Activated gamma-delta T cell treated with anti-CD3 and anti-CD28 coated beads, Interleukin-2, amount 50 U/mL, for 16 hours (primary cell): Measurements from ENCODE around the gene PRSS1.
"Not testable (repeated sequence)": the region's sequence is repeated elsewhere in the genome, so short reads cannot be mapped to it uniquely, and the experiment has no call there.

Source experiments
- DNase-seq: peaks from one replicate; pipeline ENCODE4 v3.0.0-alpha.2; 2020; ENCODE audit warnings: low read depth

The PRSS1 gene

DNA sequence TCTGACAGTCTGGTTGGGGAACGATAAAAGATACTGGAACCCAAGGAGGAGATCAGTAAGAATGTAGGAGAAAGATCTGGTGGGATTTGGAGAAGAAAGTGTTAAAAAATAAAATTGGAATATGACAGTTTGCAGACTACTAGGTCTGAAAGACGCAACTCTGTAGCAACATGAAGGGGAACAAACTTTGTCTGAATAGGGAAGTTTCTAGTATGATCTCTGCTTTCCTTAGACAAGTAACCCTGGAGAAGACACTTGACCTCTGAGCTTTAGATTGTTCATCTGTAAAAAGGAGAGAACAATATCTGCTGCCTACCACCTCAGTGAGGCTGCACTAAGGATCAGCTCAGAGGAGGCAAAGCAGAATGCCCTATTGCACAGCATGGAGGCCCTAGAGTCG, 3.0 kb upstream of the PRSS1 start:
- no peak for DNase-seq

GRCh38 chr7:142748410-142748809, 862 bp upstream of the PRSS1 start:
- DNase-seq: not testable (repeated sequence)

DNA sequence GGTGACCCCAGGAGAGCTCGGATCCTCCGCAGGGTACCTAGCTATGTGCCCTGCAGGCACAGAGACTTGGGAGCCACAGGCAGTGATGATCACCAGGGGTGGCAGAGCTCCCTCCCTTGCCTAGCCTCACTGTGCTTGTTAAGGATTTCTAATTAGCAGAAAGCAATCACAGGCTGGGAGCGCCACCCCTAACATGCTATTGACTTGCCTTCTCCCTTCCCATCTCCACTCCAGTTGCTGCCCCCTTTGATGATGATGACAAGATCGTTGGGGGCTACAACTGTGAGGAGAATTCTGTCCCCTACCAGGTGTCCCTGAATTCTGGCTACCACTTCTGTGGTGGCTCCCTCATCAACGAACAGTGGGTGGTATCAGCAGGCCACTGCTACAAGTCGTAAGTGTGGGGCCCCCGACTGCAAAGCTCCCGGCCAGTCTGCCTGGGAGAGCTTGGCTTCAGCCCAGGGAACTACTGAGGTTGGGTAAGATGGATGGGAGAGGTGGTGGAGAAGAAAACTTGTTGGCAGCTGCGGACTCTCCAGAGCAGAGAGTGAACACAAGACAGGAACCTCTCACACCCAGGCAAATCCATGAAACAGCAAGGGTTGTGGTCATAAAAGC, 1.2 kb downstream of the PRSS1 start:
- no peak for DNase-seq

DNA sequence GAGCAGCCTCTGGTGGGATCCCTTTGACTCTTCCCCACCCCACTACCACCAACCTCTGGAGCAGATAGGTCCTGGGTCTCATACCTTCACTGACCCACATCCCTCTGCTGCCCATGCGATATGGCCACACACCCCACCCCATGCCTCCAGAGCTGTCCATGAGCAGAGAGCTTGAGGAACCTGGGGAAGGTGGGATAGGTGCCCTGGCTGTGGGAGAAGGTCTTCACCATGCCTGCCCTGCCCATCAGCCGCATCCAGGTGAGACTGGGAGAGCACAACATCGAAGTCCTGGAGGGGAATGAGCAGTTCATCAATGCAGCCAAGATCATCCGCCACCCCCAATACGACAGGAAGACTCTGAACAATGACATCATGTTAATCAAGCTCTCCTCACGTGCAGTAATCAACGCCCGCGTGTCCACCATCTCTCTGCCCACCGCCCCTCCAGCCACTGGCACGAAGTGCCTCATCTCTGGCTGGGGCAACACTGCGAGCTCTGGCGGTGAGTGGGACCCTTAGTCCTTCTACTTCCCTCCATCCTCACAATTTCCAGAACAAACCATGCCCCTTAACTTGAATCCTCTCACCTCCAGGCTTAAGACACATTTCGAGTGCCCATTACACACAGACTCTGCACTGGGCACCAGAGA, 2.4 kb downstream of the PRSS1 start:
- DNase-seq: not testable (repeated sequence)

- no peak for DNase-seq
These were observed 3.3 kb downstream of the PRSS1 start for GRCh38 chr7:142752376-142753225.

DNA sequence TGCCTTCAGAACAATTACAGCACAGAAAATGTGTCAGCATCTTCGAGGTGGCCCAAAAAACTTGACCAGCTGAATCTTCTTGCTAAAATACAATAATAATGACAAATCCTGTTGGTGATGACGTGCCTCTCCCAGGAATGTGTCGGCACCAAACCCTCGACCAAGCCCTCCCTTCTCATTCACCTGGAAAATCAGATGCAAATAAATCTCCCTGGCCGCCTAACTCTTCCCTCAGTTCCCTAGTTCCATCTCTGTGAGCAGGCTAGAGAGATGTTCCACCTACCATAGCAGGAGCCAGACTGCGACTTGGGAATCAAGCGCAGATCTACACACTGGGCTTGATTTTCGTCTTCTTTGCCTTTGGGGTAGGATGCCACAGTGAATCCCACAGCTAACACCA, 4.1 kb downstream of the PRSS1 start:
- no peak for DNase-seq

DNA sequence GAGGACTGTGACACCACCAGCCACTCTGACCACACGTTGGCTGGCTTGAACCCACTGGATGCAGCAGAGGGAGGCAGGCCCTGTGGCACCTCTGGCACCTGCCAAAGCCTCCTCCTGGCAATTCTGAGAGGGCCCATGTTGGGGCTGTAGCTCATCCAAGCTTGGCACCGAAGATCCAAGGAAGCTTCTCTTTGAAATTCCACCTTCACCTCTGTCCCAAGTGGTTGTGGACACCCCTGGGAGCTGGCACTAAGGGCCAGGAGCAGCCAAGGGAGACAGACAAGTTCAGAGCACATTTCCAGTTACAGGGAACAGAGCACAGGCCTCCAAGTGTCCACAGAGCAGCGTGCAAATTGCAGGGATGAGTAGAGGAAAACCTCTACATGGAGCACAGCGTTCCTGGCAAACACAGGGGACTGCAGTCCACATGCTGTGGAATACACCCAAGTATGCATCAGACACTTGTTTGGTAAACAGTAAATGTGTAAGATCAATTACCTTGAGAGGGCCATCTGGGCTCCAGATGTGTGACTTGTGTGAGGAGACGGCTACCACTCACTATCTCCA, 4.7 kb downstream of the PRSS1 start:
- not testable (repeated sequence) for DNase-seq

GRCh38 chr7:142754681-142755575, 5.7 kb downstream of the PRSS1 start:
- DNase-seq: no peak

DNA sequence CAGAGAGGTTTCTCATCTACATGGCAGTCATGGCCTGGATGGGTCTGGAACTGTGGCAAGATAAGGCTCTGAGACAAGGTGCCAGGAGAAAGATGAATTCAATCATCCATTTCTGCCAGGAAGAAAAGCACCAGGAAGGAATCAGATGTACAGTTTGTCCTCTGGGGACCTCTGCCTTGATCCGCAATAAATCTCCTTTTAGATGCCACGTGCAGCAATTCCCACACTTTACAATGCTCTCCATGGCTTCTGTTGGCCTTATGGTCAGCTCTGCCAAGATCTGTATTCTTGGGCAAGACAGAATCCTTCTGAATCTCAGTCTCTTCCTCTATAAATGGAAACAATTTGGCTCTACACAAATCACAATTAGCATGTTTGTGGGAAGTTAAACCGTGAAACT, 9.0 kb downstream of the PRSS1 start:
- DNase-seq: not testable (repeated sequence)

DNA sequence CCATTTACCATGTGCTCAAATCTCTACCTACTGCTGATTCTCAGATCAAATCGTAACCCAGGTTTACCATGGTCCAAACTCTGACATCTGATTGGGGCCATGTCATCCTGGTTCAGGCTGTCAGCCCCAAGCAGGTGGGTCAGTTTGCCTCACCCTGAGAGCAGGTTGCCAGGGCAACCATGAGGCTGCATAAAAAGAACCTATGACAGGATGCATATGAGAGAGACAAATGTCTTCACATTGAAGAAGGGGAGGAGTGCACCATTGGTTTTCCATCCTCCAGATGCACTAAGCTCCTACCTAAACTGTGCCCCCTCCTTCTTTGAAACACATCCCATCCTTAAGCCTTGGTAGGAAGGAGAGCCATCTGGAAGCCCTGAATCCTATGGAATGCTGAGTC, 10.2 kb downstream of the PRSS1 start:
- no peak for DNase-seq

GRCh38 chr7:142760071-142760642, 10.9 kb downstream of the PRSS1 start:
- no peak for DNase-seq

DNA sequence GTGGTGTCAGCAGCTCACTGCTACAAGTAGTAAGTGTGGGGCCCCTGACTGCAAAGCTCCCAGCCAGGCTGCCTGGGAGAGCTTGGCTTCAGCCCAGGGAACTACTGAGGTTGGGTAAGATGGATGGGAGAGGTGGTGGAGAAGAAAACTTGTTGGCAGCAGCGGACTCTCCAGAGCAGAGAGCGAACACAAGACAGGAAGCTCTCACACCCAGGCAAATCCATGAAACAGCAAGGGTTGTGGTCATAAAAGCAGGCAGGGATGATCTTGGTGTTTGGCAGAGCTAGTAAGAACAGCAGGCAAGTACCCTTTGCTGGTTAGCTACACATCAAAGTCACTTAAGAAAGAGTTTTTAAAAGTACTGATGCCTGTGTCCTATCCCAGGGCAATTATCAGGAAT, 12.3 kb downstream of the PRSS1 start:
- not testable (repeated sequence) for DNase-seq

GRCh38 chr7:142762104-142762503, 12.8 kb downstream of the PRSS1 start:
- DNase-seq: no peak

DNA sequence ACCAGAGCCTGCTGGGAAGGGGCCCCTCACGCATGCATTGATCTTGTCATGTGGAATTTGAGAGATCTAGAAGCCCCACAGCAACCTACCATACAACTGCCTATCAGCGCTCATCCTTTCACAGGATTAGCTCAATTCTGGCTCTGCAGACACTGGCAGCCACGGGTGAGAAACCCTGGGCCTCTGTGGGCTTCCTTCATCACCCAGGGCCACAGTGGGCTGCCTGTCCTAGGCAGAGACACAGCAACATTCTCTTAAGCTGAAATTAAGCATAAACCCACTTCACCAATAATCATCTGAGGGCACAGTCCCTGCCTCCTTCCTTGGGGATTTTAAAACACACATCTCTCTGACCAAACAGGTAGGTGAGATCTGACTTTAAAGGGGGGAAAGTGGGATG, 18.2 kb downstream of the PRSS1 start:
- no peak for DNase-seq

DNA sequence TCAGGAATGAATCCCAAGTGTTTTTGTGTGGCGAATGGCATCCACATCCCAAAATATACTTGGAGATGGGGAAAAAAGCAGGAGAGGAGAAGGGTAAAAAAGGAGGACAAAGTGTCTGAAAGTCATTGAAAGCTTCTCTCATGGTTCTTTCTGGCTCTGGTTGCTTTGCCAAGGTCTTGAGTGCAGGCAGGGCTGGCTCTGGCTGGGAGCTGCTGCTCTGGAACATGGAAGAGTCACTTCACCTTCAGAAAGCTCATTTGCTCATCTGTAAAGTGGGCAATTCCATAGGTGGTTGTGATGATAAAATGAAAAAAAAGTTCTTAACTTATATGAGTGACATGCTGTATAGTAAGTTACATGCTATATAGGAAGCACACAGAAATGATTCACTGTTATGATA, 18.6 kb downstream of the PRSS1 start:
- no peak for DNase-seq

DNA sequence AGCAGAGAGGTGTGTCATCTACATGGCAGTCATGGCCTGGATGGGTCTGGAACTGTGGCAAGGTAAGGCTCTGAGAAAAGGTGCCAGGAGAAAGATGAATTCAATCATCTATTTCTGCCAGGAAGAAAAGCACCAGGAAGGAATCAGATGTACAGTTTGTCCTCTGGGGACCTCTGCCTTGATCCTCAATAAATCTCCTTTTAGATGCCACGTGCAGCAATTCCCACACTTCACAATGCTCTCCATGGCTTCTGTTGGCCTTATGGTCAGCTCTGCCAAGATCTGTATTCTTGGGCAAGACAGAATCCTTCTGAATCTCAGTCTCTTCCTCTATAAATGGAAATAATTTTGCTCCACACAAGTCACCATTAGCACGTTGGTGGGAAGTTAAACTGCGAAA, 19.6 kb downstream of the PRSS1 start:
- DNase-seq: not testable (repeated sequence)

DNA sequence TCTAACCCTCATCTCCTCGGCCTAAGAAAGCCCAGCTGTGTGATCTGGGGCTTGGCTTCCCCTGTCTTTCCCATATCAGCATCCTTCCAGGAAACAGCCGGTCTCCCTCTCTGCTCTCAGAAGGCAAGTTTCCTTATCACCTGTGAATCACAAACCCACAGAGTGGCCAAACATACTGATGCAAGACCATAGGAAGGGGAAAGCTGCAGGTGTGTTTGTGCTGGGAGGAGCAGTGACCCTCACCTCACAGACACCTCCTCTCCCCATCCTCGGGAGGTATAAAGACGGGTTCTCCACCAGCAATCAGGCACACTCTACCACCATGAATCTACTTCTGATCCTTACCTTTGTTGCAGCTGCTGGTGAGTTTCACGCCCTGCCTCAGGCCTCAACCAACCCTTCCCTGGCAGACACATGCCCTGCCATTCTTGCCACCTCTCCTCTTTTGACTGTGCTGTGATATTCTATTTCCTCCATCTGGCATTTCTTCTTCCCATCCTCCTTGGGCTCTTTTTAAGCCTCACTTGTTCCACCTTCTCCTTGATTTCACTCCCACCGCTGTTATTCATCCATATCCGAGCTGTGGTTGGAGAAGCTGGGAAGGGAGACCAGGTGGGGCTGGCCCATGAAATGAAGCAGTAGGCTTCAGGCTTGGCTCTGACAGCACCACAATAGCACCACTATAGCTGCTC, 21.5 kb downstream of the PRSS1 start, which contains the start of gene PRSS2:
PRSS2 (plus strand) TSS at position 310 of the 692 bp plus-strand sequence; CDS start at position 323, 13 bp downstream.
- no peak for DNase-seq

- DNase-seq: no peak
These were observed 22.1 kb downstream of the PRSS1 start for GRCh38 chr7:142771353-142771723.

- DNase-seq: no peak
These were observed 22.8 kb downstream of the PRSS1 start for GRCh38 chr7:142772051-142772450.

- DNase-seq: no peak
These were observed 23.4 kb downstream of the PRSS1 start for GRCh38 chr7:142772673-142773072.

GRCh38 chr7:142773230-142773629, 24.0 kb downstream of the PRSS1 start:
- no peak for DNase-seq
